PC-9 (cell line): ENCODE data around the gene TBX6. TPM values are rescaled to one million over a fixed set of nuclear protein-coding genes. Genes with fewer than 3 reads are reported as not detected.

Source experiments
- BruUV-seq: library from RNA; stranded (reverse); fragments of 400-500 nt; replicated peaks from 2 replicates; lab custom pipeline; 2021; lab: Mats Ljungman, UMichigan
- CTCF ChIA-PET: fragments of 300-600 bp; sonication (Branson Sonifier 250); formaldehyde crosslinking; loops from one replicate; lab custom pipeline; 2022; ENCODE audit warnings: antibody characterized with exemption; lab: Charles Lee
- POLR2A ChIA-PET: fragments of 300-600 bp; sonication (Branson Sonifier 250); formaldehyde crosslinking; loops from one replicate; lab custom pipeline; 2022; ENCODE audit warnings: antibody characterized with exemption; ENCODE audit not compliant: unreplicated experiment; lab: Charles Lee
- DNase-seq, 2 experiments: peaks; one replicate each; pipeline versions ENCODE4 v3.0.0 to v3.0.0-alpha.2; 2015 to 2022; ENCODE audit warnings: mixed read lengths in 1 of 2
- H2AFZ ChIP-seq: fragments of 200-600 bp; sonication (generic); 2 replicates; pipeline ENCODE4 v1.8.1; 2017; ENCODE audit warnings: antibody characterized with exemption
- H3F3A ChIP-seq: fragments of 200-600 bp; sonication (generic); 2 replicates; pipeline ENCODE4 v1.8.1; 2017; ENCODE audit warnings: antibody characterized with exemption, mild to moderate bottlenecking, low read depth; ENCODE audit not compliant: insufficient read depth
- H3K27ac ChIP-seq: fragments of 200-600 bp; sonication (generic); 2 replicates; pipeline ENCODE4 v1.6.1; 2016; ENCODE audit warnings: mixed run types
- H3K27me3 ChIP-seq: fragments of 200-600 bp; sonication (generic); 2 replicates; pipeline ENCODE4 v1.6.1; 2016; ENCODE audit warnings: low read depth, mixed run types; ENCODE audit not compliant: insufficient read depth
- H3K36me3 ChIP-seq: fragments of 200-600 bp; sonication (generic); 2 replicates; pipeline ENCODE4 v1.6.1; 2016; ENCODE audit warnings: low read depth, mixed run types
- H3K4me1 ChIP-seq: fragments of 200-600 bp; sonication (generic); replicated peaks from 2 replicates; pipeline ENCODE4 v1.6.1; 2016; ENCODE audit warnings: mixed run types; ENCODE audit not compliant: insufficient read depth
- H3K4me2 ChIP-seq: fragments of 200-600 bp; sonication (generic); 2 replicates; pipeline ENCODE4 v1.6.1; 2017; ENCODE audit warnings: mixed run types
- H3K4me3 ChIP-seq: fragments of 200-600 bp; sonication (generic); 2 replicates; pipeline ENCODE4 v1.6.1; 2016; ENCODE audit warnings: mixed run types
- H3K79me2 ChIP-seq: fragments of 200-600 bp; sonication (generic); 2 replicates; pipeline ENCODE4 v1.6.1; 2017; ENCODE audit warnings: low read depth, mixed run types
- H3K9me2 ChIP-seq: fragments of 200-600 bp; sonication (generic); 2 replicates; pipeline ENCODE4 v1.8.1; 2017; ENCODE audit warnings: mild to moderate bottlenecking; ENCODE audit not compliant: insufficient read depth
- H3K9me3 ChIP-seq: fragments of 200-600 bp; sonication (generic); 2 replicates; pipeline ENCODE4 v1.8.1; 2016; ENCODE audit warnings: low read depth; ENCODE audit not compliant: insufficient read depth
- H4K20me1 ChIP-seq: fragments of 200-600 bp; sonication (generic); 2 replicates; pipeline ENCODE4 v1.8.1; 2017; ENCODE audit not compliant: insufficient read depth
- EZH2 ChIP-seq: fragments of 200-600 bp; sonication (generic); IDR thresholded peaks from 2 replicates; pipeline ENCODE4 v1.8.0; 2017; ENCODE audit warnings: antibody characterized with exemption, low read depth
- intact Hi-C: fragments of 100-400 bp; cut with micrococcal nuclease; formaldehyde crosslinking; loops from one replicate; pipeline ENCODE4 v1.10.0; 2022; ENCODE audit not compliant: unreplicated experiment
- total RNA-seq: library from RNA; stranded (reverse); gene quantifications from 2 replicates; pipeline ENCODE4 v1.2.3, GENCODE V29; 2021
- TF ChIP-seq, protein P1 (sequence below): fragments of 200-600 bp; sonication (generic); conservative IDR thresholded peaks from 2 replicates; pipeline ENCODE4 v1.6.1; 2017; ENCODE audit warnings: mixed run types, antibody characterized with exemption, mild to moderate bottlenecking, moderate library complexity

Gene TBX6
- total RNA-seq, 1 experiment from 2014 or later, result 8.3 TPM

DNA sequence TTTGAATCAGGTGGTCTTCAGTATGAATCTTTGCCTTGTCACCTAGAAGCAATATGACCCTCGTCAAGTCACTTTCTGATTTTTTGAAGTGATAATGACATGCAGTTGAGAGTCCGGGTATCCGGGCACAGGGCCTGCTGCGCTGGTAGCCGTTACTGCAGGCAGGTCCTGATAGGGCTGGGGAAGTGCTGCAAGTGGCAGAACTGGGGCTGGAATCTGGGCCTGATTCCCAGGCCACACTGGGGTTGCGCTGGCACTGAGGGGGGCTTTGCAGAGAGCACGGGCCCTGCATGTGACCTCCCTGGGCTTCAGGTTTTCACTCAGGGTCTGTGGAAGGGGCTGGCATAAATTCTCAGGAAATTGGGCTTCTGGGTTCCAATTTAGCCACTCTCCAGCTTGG lies 13.0 kb downstream of the TBX6 start:
- peaks cover 59% of the 10 kb centered on the region for H3K79me2 ChIP-seq
- no peak overlapping the region for H3K27ac ChIP-seq
- TF ChIP-seq EZH2, result no peak
- TF ChIP-seq, protein P1, sequence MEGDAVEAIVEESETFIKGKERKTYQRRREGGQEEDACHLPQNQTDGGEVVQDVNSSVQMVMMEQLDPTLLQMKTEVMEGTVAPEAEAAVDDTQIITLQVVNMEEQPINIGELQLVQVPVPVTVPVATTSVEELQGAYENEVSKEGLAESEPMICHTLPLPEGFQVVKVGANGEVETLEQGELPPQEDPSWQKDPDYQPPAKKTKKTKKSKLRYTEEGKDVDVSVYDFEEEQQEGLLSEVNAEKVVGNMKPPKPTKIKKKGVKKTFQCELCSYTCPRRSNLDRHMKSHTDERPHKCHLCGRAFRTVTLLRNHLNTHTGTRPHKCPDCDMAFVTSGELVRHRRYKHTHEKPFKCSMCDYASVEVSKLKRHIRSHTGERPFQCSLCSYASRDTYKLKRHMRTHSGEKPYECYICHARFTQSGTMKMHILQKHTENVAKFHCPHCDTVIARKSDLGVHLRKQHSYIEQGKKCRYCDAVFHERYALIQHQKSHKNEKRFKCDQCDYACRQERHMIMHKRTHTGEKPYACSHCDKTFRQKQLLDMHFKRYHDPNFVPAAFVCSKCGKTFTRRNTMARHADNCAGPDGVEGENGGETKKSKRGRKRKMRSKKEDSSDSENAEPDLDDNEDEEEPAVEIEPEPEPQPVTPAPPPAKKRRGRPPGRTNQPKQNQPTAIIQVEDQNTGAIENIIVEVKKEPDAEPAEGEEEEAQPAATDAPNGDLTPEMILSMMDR, result no peak
- ChIA-PET CTCF (interaction anchor here (0.6 kb wide), 1 partner anchor 532 kb away, joined by 3 read pairs; no protein-coding TSS in a partner anchor), POLR2A (interaction anchor here (0.6 to 0.7 kb wide), 3 partner anchors 11 to 26 kb away, joined by 5 to 11 read pairs (median 7); no protein-coding TSS in a partner anchor)
- peaks cover 41% of the 10 kb centered on the region; the same call in 1 of the 2 replicates for H3K36me3 ChIP-seq
- H3K4me1 ChIP-seq, result peaks cover 23% of the 10 kb centered on the region
- H3F3A ChIP-seq, result peaks cover 36% of the 10 kb centered on the region
- peaks cover 34% of the 10 kb centered on the region for H4K20me1 ChIP-seq
- H3K27me3 ChIP-seq, result no peaks in the 10 kb centered on the region
- BruUV-seq, result no TSS peak
- H3K9me2 ChIP-seq, result no peaks in the 10 kb centered on the region
- intact Hi-C loops, result no loop called here
- no peaks in the 10 kb centered on the region for H3K9me3 ChIP-seq
- no peak overlapping the region for H3K4me3 ChIP-seq
- DNase-seq, result no peak
- H3K4me2 ChIP-seq, result no peak overlapping the region
- no peak overlapping the region for H2AFZ ChIP-seq

DNA sequence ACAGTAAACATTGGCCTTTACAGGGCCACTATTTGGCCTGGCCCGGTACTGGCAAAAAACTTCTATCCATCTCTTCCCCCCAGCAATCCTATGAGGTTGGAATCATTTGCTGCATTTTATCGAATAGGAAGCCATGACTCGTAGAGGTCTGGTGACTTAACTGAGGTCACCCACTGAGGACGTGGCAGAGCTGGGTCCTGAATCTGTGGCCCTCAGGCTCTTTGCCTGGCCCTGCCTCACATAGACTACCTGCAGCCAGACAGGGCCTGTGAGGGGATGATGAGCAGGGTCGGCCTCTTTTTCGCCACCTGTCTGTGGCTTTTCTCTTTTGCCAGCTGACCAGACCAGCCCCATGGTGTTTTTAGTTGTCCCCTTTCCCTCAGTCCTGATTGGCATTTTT lies 14.1 kb downstream of the TBX6 start:
- peaks cover 43% of the 10 kb centered on the region for H3F3A ChIP-seq
- peaks cover 59% of the 10 kb centered on the region for H3K79me2 ChIP-seq
- H3K4me1 ChIP-seq, result peaks cover 23% of the 10 kb centered on the region
- peak overlapping the region; percentile 87; the same call in 1 of the 2 replicates for H3K4me3 ChIP-seq
- DNase-seq, result no peak
- H4K20me1 ChIP-seq, result peaks cover 34% of the 10 kb centered on the region
- intact Hi-C loops, result no loop called here
- CTCF ChIA-PET, result no interaction called here
- no peak overlapping the region for H2AFZ ChIP-seq
- TF ChIP-seq, protein P1, result no peak
- no peak for TF ChIP-seq EZH2
- no peaks in the 10 kb centered on the region for H3K27me3 ChIP-seq
- peak overlapping the region; percentile 93 for H3K4me2 ChIP-seq
- H3K9me2 ChIP-seq, result no peaks in the 10 kb centered on the region
- POLR2A ChIA-PET, result interaction anchor here (0.5 kb wide), 1 partner anchor 293 kb away, joined by 5 read pairs; no protein-coding TSS in a partner anchor
- no peaks in the 10 kb centered on the region for H3K9me3 ChIP-seq
- peaks cover 36% of the 10 kb centered on the region; the same call in 1 of the 2 replicates for H3K36me3 ChIP-seq
- no peak overlapping the region for H3K27ac ChIP-seq
- BruUV-seq, result no TSS peak

DNA sequence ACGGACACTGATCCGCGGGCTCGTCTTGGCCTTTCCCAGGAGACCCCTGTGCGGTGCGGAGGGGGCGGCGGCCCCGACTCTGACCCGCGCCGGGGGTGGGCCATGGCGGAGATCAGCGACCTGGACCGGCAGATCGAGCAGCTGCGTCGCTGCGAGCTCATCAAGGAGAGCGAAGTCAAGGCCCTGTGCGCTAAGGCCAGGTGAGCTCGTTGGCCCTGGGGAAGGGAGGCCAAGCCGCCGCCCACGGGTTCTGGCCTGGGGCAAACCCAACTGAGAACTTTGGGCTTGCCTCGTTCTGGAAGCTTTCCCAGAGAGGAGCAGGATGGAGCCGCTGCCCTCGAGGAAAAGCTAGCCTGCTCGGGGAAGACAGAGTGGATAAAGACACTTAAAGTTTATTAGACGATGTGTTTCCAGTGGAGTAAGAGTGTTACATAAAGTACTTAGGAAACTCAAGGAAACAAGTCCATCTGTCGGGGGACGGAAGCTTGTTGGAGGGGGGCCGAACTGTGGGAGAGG lies 15.4 kb downstream of the TBX6 start:
- ChIA-PET POLR2A (interaction anchor here (0.6 to 0.9 kb wide), 3 partner anchors 14 to 483 kb away, joined by 3 to 4 read pairs (median 3); no protein-coding TSS in a partner anchor), CTCF (interaction anchor here (0.6 kb wide), 1 partner anchor 29 kb away, joined by 3 read pairs; no protein-coding TSS in a partner anchor)
- no peak for DNase-seq
- peaks cover 40% of the 10 kb centered on the region for H4K20me1 ChIP-seq
- TF ChIP-seq, protein P1, result no peak
- no peak for TF ChIP-seq EZH2
- H3K9me2 ChIP-seq, result no peaks in the 10 kb centered on the region
- H3K27me3 ChIP-seq, result no peaks in the 10 kb centered on the region
- peaks cover 43% of the 10 kb centered on the region for H3K36me3 ChIP-seq
- intact Hi-C loops, result no loop called here
- peaks cover 23% of the 10 kb centered on the region for H3K4me1 ChIP-seq
- H3K4me2 ChIP-seq, result peak overlapping the region; percentile 93
- peaks cover 57% of the 10 kb centered on the region for H3K79me2 ChIP-seq
- peaks cover 56% of the 10 kb centered on the region for H3F3A ChIP-seq
- H2AFZ ChIP-seq, result peak overlapping the region; percentile 69
- H3K27ac ChIP-seq, result peak overlapping the region; percentile 79
- no peaks in the 10 kb centered on the region for H3K9me3 ChIP-seq
- H3K4me3 ChIP-seq, result peak overlapping the region; percentile 87
- BruUV-seq, result no TSS peak
